Endothelial cell of umbilical vein (primary cell): ENCODE data around the gene UBTD2.

Experiments
- CTCF ChIP-seq, 2 donors: IDR thresholded peaks; 1 replicate in 1 of 2; 2 replicates in 1 of 2; pipeline ENCODE4 v1.5.1; 2011; ENCODE audit warnings: low read length in 2 of 2, mild to moderate bottlenecking in 2 of 2, moderate library complexity in 2 of 2, control low read depth in 1 of 2, inconsistent platforms in 1 of 2, low read depth in 1 of 2; ENCODE audit not compliant: insufficient read depth in 1 of 2; ENCODE audit errors: extremely low read depth in 1 of 2
- EZH2 ChIP-seq: IDR thresholded peaks from 2 replicates; pipeline ENCODE4 v1.6.1; 2012; ENCODE audit warnings: borderline replicate concordance, low read depth, mild to moderate bottlenecking, moderate library complexity, low read length, inconsistent platforms; ENCODE audit not compliant: severe bottlenecking
- GATA2 ChIP-seq: IDR thresholded peaks from 2 replicates; pipeline ENCODE4 v1.7.0; 2011; ENCODE audit warnings: low read depth, mild to moderate bottlenecking, moderate library complexity, mixed read lengths, low read length; ENCODE audit not compliant: insufficient read length, insufficient read depth
- MYC ChIP-seq: IDR thresholded peaks from one replicate; pipeline ENCODE4 v1.6.1; 2011; ENCODE audit warnings: mild to moderate bottlenecking, low read depth, low read length

GRCh38 chr5:172319708-172320441 is 36.3 kb upstream of the UBTD2 start:
- TF ChIP-seq CTCF (IDR thresholded peaks at IDR 0.05; ENCODE audit: extremely low read depth in 1 of 2, insufficient read depth in 1 of 2, low read depth in 1 of 2, low read length in 2 of 2), result no peak
- no peak for TF ChIP-seq GATA2
- TF ChIP-seq EZH2, result no peak
- no peak for TF ChIP-seq MYC
